H1 (cell line): ENCODE results near the gene KRT78.

Experiments
- GABPA ChIP-seq: IDR thresholded peaks from 2 replicates; pipeline ENCODE4 v1.6.1; 2011; ENCODE audit warnings: mild to moderate bottlenecking, low read length, moderate library complexity, borderline replicate concordance; ENCODE audit not compliant: insufficient read depth
- GTF2F1 ChIP-seq: IDR thresholded peaks from 2 replicates; pipeline ENCODE4 v1.6.1; 2012; ENCODE audit warnings: low read depth, low read length, improper control_type of control experiment, borderline replicate concordance
- MAFK ChIP-seq: IDR thresholded peaks from 2 replicates; pipeline ENCODE4 v1.6.1; 2012; ENCODE audit warnings: low read depth, mild to moderate bottlenecking, improper control_type of control experiment, low read length
- POLR2A ChIP-seq, 2 experiments: IDR thresholded peaks; 1 replicate in 1 of 2; 2 replicates in 1 of 2; pipeline ENCODE4 v1.6.1; 2011; ENCODE audit warnings: low read depth in 2 of 2, low read length in 2 of 2, mild to moderate bottlenecking in 2 of 2; ENCODE audit errors: control extremely low read depth in 1 of 2
- RAD21 ChIP-seq, 2 experiments: IDR thresholded peaks in 1 of 2; conservative IDR thresholded peaks in 1 of 2; 2 replicates each; pipeline ENCODE4 v1.6.1; 2011; ENCODE audit warnings: low read depth in 2 of 2, low read length in 2 of 2, improper control_type of control experiment in 1 of 2, inconsistent platforms in 1 of 2, mild to moderate bottlenecking in 1 of 2, moderate library complexity in 1 of 2
- SIRT6 ChIP-seq: IDR thresholded peaks from one replicate; pipeline ENCODE4 v1.7.1; 2012; ENCODE audit warnings: low read length, inconsistent platforms
- TEAD4 ChIP-seq: IDR thresholded peaks from 2 replicates; pipeline ENCODE4 v1.6.1; 2012; ENCODE audit warnings: low read depth, low read length, inconsistent platforms, mixed read lengths
- TF ChIP-seq, protein P1 (sequence below), 3 experiments: IDR thresholded peaks; 1 replicate in 2 of 3; 2 replicates in 1 of 3; pipeline versions ENCODE4 v1.5.1 to v1.6.1; 2011; ENCODE audit warnings: low read length in 3 of 3, mild to moderate bottlenecking in 3 of 3, inconsistent platforms in 2 of 3, low read depth in 1 of 3, moderate library complexity in 1 of 3; ENCODE audit not compliant: insufficient read depth in 1 of 3; ENCODE audit errors: control extremely low read depth in 1 of 3

GRCh38 chr12:52837781-52838608, 10.8 kb downstream of the KRT78 start:
- TF ChIP-seq RAD21 (IDR thresholded peaks at IDR 0.05 in 1 of 2, conservative IDR thresholded peaks at IDR 0.05 in 1 of 2; ENCODE audit: low read depth in 2 of 2, low read length in 2 of 2) (no peak), SIRT6 (no peak), MAFK (no peak), TEAD4 (no peak), GABPA (no peak), GTF2F1 (no peak), POLR2A (IDR thresholded peaks at IDR 0.05; ENCODE audit: control extremely low read depth in 1 of 2, low read depth in 2 of 2, low read length in 2 of 2) (no peak)
- TF ChIP-seq, protein P1, sequence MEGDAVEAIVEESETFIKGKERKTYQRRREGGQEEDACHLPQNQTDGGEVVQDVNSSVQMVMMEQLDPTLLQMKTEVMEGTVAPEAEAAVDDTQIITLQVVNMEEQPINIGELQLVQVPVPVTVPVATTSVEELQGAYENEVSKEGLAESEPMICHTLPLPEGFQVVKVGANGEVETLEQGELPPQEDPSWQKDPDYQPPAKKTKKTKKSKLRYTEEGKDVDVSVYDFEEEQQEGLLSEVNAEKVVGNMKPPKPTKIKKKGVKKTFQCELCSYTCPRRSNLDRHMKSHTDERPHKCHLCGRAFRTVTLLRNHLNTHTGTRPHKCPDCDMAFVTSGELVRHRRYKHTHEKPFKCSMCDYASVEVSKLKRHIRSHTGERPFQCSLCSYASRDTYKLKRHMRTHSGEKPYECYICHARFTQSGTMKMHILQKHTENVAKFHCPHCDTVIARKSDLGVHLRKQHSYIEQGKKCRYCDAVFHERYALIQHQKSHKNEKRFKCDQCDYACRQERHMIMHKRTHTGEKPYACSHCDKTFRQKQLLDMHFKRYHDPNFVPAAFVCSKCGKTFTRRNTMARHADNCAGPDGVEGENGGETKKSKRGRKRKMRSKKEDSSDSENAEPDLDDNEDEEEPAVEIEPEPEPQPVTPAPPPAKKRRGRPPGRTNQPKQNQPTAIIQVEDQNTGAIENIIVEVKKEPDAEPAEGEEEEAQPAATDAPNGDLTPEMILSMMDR (IDR thresholded peaks at IDR 0.05; ENCODE audit: control extremely low read depth in 1 of 3, insufficient read depth in 1 of 3, low read depth in 1 of 3, low read length in 3 of 3): no peak
